Panc1 (cell line): ENCODE measurements around the gene CNTNAP3B.
"Not testable (repeated sequence)": the region's sequence is repeated elsewhere in the genome, so short reads cannot be mapped to it uniquely, and the experiment has no call there.

Experiments
- CTCF ChIP-seq: fragments of 450-650 bp; IDR thresholded peaks from 2 replicates; pipeline ENCODE4 v1.5.1; 2017; ENCODE audit warnings: mild to moderate bottlenecking
- POLR2AphosphoS5 ChIP-seq: IDR thresholded peaks from 2 replicates; pipeline ENCODE4 v1.6.1; 2012; ENCODE audit warnings: mild to moderate bottlenecking, low read depth, low read length, moderate library complexity
- REST ChIP-seq, 2 experiments: IDR thresholded peaks; 2 replicates each; pipeline ENCODE4 v1.6.1; 2011 to 2012; ENCODE audit warnings: low read depth in 2 of 2, control low read depth in 1 of 2, low read length in 1 of 2, mild to moderate bottlenecking in 1 of 2, moderate library complexity in 1 of 2; ENCODE audit not compliant: insufficient read depth in 1 of 2
- SIN3A ChIP-seq: IDR thresholded peaks from 2 replicates; pipeline ENCODE4 v1.6.1; 2012; ENCODE audit warnings: low read depth, mild to moderate bottlenecking, low read length, moderate library complexity, borderline replicate concordance; ENCODE audit not compliant: insufficient read depth
- TCF7L2 ChIP-seq: IDR thresholded peaks from 2 replicates; pipeline ENCODE4 v1.6.1; 2011; ENCODE audit warnings: mild to moderate bottlenecking, low read depth, low read length, inconsistent platforms

- not testable (repeated sequence) for TF ChIP-seq CTCF; POLR2AphosphoS5; REST (IDR thresholded peaks at IDR 0.05; ENCODE audit: insufficient read depth in 1 of 2, low read depth in 2 of 2, low read length in 1 of 2); SIN3A; TCF7L2
These were observed 108.6 kb downstream of the CNTNAP3B start for GRCh38 chr9:42020639-42021038.
